GM12878 (cell line): ENCODE measurements around the gene RCN2. TPM values are rescaled to one million over a fixed set of nuclear protein-coding genes. Genes with fewer than 3 reads are reported as not detected.

Experiments used
- ATAC-seq: fragments of 200-7000 bp; cut with Tn5 transposase; 3 replicates; pipeline ENCODE4 v1.9.1; 2020; ENCODE audit warnings: mild to moderate bottlenecking, moderate library complexity
- BruUV-seq: library from RNA; stranded (reverse); fragments of 400-500 nt; replicated peaks from 2 replicates; lab custom pipeline; 2021; lab: Mats Ljungman, UMichigan
- CTCF ChIA-PET: fragments of 300-600 bp; sonication (Branson Sonifier 250); formaldehyde crosslinking; extraction: SDS; loops from one replicate; lab custom pipeline; 2021; ENCODE audit warnings: inconsistent platforms; lab: Yijun Ruan, JAX
- POLR2A ChIA-PET: fragments of 350-600 bp; formaldehyde crosslinking; extraction: SDS; loops from one replicate; lab custom pipeline; 2021; ENCODE audit warnings: inconsistent platforms; lab: Charles Lee
- RAD21 ChIA-PET: fragments of 300-600 bp; sonication (Branson Sonifier 250); formaldehyde crosslinking; loops from one replicate; lab custom pipeline; 2023; ENCODE audit warnings: antibody characterized with exemption; ENCODE audit not compliant: unreplicated experiment; lab: Charles Lee
- SMC1A ChIA-PET: fragments of 300-600 bp; sonication (Branson Sonifier 250); formaldehyde crosslinking; loops from one replicate; lab custom pipeline; 2023; ENCODE audit not compliant: unreplicated experiment, uncharacterized antibody; lab: Charles Lee
- DNase-seq: peaks from one replicate; pipeline ENCODE4 v3.0.0-alpha.2; 2011; ENCODE audit warnings: low read depth, low spot score
- FAIRE-seq: peaks from 3 replicates; lab custom pipeline; 2011; peaks lifted over from hg19 to GRCh38; lab: Jason Lieb, UNC
- H2AFZ ChIP-seq: 2 replicates; pipeline ENCODE4 v1.6.0; 2011; ENCODE audit warnings: low read depth, low read length, control low read depth; ENCODE audit not compliant: control insufficient read depth
- H3K27ac ChIP-seq: 2 replicates; pipeline ENCODE4 v1.5.1; 2011; ENCODE audit warnings: control low read depth; ENCODE audit not compliant: control insufficient read depth, insufficient read depth
- H3K27me3 ChIP-seq, 2 experiments: replicated peaks in 1 of 2; 2 replicates each; pipeline versions ENCODE4 v1.6.0 to v1.6.1; 2011; ENCODE audit warnings: low read length in 1 of 2; ENCODE audit not compliant: control insufficient read depth in 2 of 2, insufficient read depth in 2 of 2
- H3K36me3 ChIP-seq, 2 experiments: 2 replicates each; pipeline ENCODE4 v1.5.1; 2011; ENCODE audit warnings: low read length in 1 of 2; ENCODE audit not compliant: control insufficient read depth in 2 of 2, insufficient read depth in 2 of 2
- H3K4me1 ChIP-seq: 2 replicates; pipeline ENCODE4 v1.6.1; 2011; ENCODE audit warnings: mild to moderate bottlenecking, low read length, moderate library complexity, mixed read lengths; ENCODE audit not compliant: control insufficient read depth, insufficient read depth
- H3K4me2 ChIP-seq: 2 replicates; pipeline ENCODE4 v1.6.0; 2011; ENCODE audit warnings: control low read depth; ENCODE audit not compliant: control insufficient read depth, insufficient read depth
- H3K4me3 ChIP-seq: fragments of 200-600 bp; sonication (generic); 2 replicates; pipeline ENCODE4 v1.5.1; 2016
- H3K79me2 ChIP-seq: 2 replicates; pipeline ENCODE4 v1.6.0; 2011; ENCODE audit warnings: low read length; ENCODE audit not compliant: control insufficient read depth, insufficient read depth
- H3K9ac ChIP-seq: 2 replicates; pipeline ENCODE4 v1.8.0; 2011; ENCODE audit warnings: low read length, control low read depth, mixed read lengths; ENCODE audit not compliant: control insufficient read depth, insufficient read depth
- H3K9me3 ChIP-seq: replicated peaks from 3 replicates; pipeline ENCODE4 v1.5.1; 2011; ENCODE audit warnings: mild to moderate bottlenecking, low read length; ENCODE audit not compliant: control insufficient read depth, insufficient read depth
- H4K20me1 ChIP-seq: 2 replicates; pipeline ENCODE4 v1.6.0; 2011; ENCODE audit not compliant: control insufficient read depth, insufficient read depth
- DPF2 ChIP-seq: fragments of 450-650 bp; IDR thresholded peaks from 2 replicates; pipeline ENCODE4 v1.6.1; 2017; ENCODE audit warnings: mild to moderate bottlenecking
- ELK1 ChIP-seq: IDR thresholded peaks from 2 replicates; pipeline ENCODE4 v1.6.1; 2012; ENCODE audit warnings: low read depth, low read length, improper control_type of control experiment
- EP300 ChIP-seq, 2 experiments: fragments of 150-350 bp in 1 of 2; IDR thresholded peaks; 2 replicates each; pipeline ENCODE4 v1.6.1; 2011 to 2012; ENCODE audit warnings: low read depth in 2 of 2, low read length in 2 of 2, borderline replicate concordance in 1 of 2, improper control_type of control experiment in 1 of 2, inconsistent platforms in 1 of 2; ENCODE audit not compliant: control insufficient read depth in 1 of 2
- HDAC6 ChIP-seq: fragments of 200-600 bp; sonication (generic); IDR thresholded peaks from one replicate; pipeline ENCODE4 v1.8.0; 2017; ENCODE audit warnings: antibody characterized with exemption; ENCODE audit not compliant: unreplicated experiment
- MTA3 ChIP-seq: IDR thresholded peaks from 2 replicates; pipeline ENCODE4 v1.6.1; 2012; ENCODE audit warnings: low read length, inconsistent platforms, borderline replicate concordance
- NR2F1 ChIP-seq: fragments of 450-650 bp; conservative IDR thresholded peaks from 2 replicates; pipeline ENCODE4 v1.6.1; 2017; ENCODE audit warnings: mild to moderate bottlenecking
- POLR2AphosphoS2 ChIP-seq: IDR thresholded peaks from 2 replicates; pipeline ENCODE4 v1.6.1; 2011; ENCODE audit warnings: low read depth, mild to moderate bottlenecking, low read length, improper control_type of control experiment, moderate library complexity
- RAD51 ChIP-seq: fragments of 450-650 bp; IDR thresholded peaks from 2 replicates; pipeline ENCODE4 v1.6.1; 2016; ENCODE audit warnings: moderate library complexity, mild to moderate bottlenecking, inconsistent platforms
- RELB ChIP-seq: fragments of 450-650 bp; IDR thresholded peaks from 2 replicates; pipeline ENCODE4 v1.6.1; 2017; ENCODE audit warnings: low read depth, mild to moderate bottlenecking, moderate library complexity
- TBL1XR1 ChIP-seq: IDR thresholded peaks from 2 replicates; pipeline ENCODE4 v1.6.1; 2012; ENCODE audit warnings: low read depth, low read length, improper control_type of control experiment
- USF1 ChIP-seq: IDR thresholded peaks from 2 replicates; pipeline ENCODE4 v1.6.1; 2011; ENCODE audit warnings: borderline replicate concordance, low read depth, mild to moderate bottlenecking, moderate library complexity, mixed read lengths, low read length; ENCODE audit not compliant: insufficient read depth; ENCODE audit errors: extremely low read length
- ZBTB11 ChIP-seq: fragments of 450-650 bp; formaldehyde crosslinking; IDR thresholded peaks from 2 replicates; pipeline ENCODE4 v1.5.0; 2022; ENCODE audit warnings: mild to moderate bottlenecking, missing genetic modification characterization
- WGBS: methylation state at CpG from one replicate; pipeline ENCODE4 v1.1.6; 2016; ENCODE audit warnings: low lambda C conversion rate; ENCODE audit not compliant: insufficient replicate concordance, insufficient coverage; ENCODE audit errors: missing lambda C conversion rate; 5-methylcytosine and 5-hydroxymethylcytosine counted together
- in situ Hi-C: fragments of 300-500 bp; cut with MboI; formaldehyde crosslinking; loops from 9 replicates; pipeline ENCODE4 v1.14.3; 2018; ENCODE audit warnings: mixed read lengths
- intact Hi-C: fragments of 100-400 bp; cut with micrococcal nuclease; formaldehyde crosslinking; loops from one replicate; pipeline ENCODE4 v1.14.2; 2022; ENCODE audit not compliant: unreplicated experiment
- polyA plus RNA-seq, 11 experiments: library from polyadenylated mRNA; depleted of rRNA in 4 of 11; unstranded in 6 of 11; stranded (reverse) in 5 of 11; fragments of >200 nt; fragmentation: Nextera tagmentation in 4 of 11; fragmentation: Illumina TruSeq in 1 of 11; extraction: Ambion mirVana in 4 of 11; extraction: Trizol in 1 of 11; gene quantifications; 1 replicate in 1 of 11; 2 replicates in 10 of 11; pipeline versions ENCODE4 v1.2.1 to v1.2.3, GENCODE V29; 2011 to 2016; ENCODE audit warnings: inconsistent platforms in 2 of 11, missing spikeins in 2 of 11, low read depth in 1 of 11
- total RNA-seq, 4 experiments: library from RNA; depleted of rRNA in 3 of 4; stranded (reverse); fragments of >200 nt in 3 of 4; fragmentation: Illumina TruSeq in 1 of 4; extraction: Trizol in 1 of 4; gene quantifications; 2 replicates each; pipeline versions ENCODE4 v1.2.1 to v1.2.3, GENCODE V29; 2013 to 2021

The RCN2 gene
- total and polyA plus RNA-seq, 10 of the 15 experiments (the other 5 are each of a cell fraction or from before 2014, with no cell fraction given), result 4.9 to 41.0 (median 12.9) TPM

- H2AFZ ChIP-seq, result no peak overlapping the region
- ChIA-PET CTCF (interaction anchor here (0.8 to 1.6 kb wide), 5 partner anchors 10 to 27 kb away, joined by 3 to 5 read pairs (median 4); no protein-coding TSS in a partner anchor), POLR2A (interaction anchor here (0.6 to 1.4 kb wide), 6 partner anchors 9 to 16 kb away, joined by 3 to 6 read pairs (median 4); no protein-coding TSS in a partner anchor), SMC1A (interaction anchor here (0.6 to 2.4 kb wide), 8 partner anchors 10 to 62 kb away, joined by 3 to 11 read pairs (median 4); no protein-coding TSS in a partner anchor), RAD21 (interaction anchor here (0.6 to 2.6 kb wide), 9 partner anchors 9 to 540 kb away, joined by 3 to 21 read pairs (median 4); no protein-coding TSS in a partner anchor)
- no TSS peak for BruUV-seq
- no peaks in the 10 kb centered on the region for H3K27me3 ChIP-seq
- peak; percentile 90 for ATAC-seq
- H3K36me3 ChIP-seq, result no peaks in the 10 kb centered on the region
- in situ Hi-C loops, result no loop called here
- H3K79me2 ChIP-seq, result 0 out of 2 replicates have a peak, but pooled peaks cover 1% of the 10 kb centered on the region
- WGBS, result 6% methylated on average over 16 of the region's 16 CpGs
- no peak for FAIRE-seq
- peak overlapping the region; percentile 16 for H3K27ac ChIP-seq
- peak overlapping the region; percentile 73 for H3K4me2 ChIP-seq
- H3K9ac ChIP-seq, result no peak overlapping the region
- DNase-seq, result peak; percentile 77
- no peaks in the 10 kb centered on the region for H3K9me3 ChIP-seq
- peak overlapping the region; percentile 26; the same call in 1 of the 2 replicates for H3K4me3 ChIP-seq
- H4K20me1 ChIP-seq, result no peaks in the 10 kb centered on the region
- H3K4me1 ChIP-seq, result peaks cover 27% of the 10 kb centered on the region
- intact Hi-C loops, result no loop called here
- no peak for TF ChIP-seq POLR2AphosphoS2
- TF ChIP-seq HDAC6, result no peak
- TF ChIP-seq TBL1XR1, result no peak
- TF ChIP-seq MTA3, result no peak
- peak; percentile 34; the same call in 1 of the 2 replicates for TF ChIP-seq RAD51
- TF ChIP-seq EP300 (IDR thresholded peaks at IDR 0.05; ENCODE audit: borderline replicate concordance in 1 of 2, control insufficient read depth in 1 of 2, low read depth in 2 of 2, low read length in 2 of 2), result peak in 1 of 2 experiments; percentile 20; a peak in 1 of 4 replicates
- TF ChIP-seq RELB, result peak; percentile 35; the same call in 1 of the 2 replicates
- TF ChIP-seq NR2F1, result peak; percentile 35; the same call in 1 of the 2 replicates
- TF ChIP-seq USF1, result peak; percentile 13
- no peak for TF ChIP-seq ZBTB11 (CRISPR knock-in tag)
- TF ChIP-seq DPF2, result peak; percentile 48; the same call in 1 of the 2 replicates
- no peak for TF ChIP-seq ELK1
Measured at GRCh38 chr15:77002954-77003912, 71.7 kb downstream of the RCN2 start.
